Measurements from ENCODE around the gene TRAPPC3L. TPM values are rescaled to one million over a fixed set of nuclear protein-coding genes. Genes with fewer than 3 reads are reported as not detected.

The TRAPPC3L gene
- total and polyA plus RNA-seq, 9 of the 15 experiments (the other 6 are each of a cell fraction or from before 2014, with no cell fraction given), result not detected

DNA sequence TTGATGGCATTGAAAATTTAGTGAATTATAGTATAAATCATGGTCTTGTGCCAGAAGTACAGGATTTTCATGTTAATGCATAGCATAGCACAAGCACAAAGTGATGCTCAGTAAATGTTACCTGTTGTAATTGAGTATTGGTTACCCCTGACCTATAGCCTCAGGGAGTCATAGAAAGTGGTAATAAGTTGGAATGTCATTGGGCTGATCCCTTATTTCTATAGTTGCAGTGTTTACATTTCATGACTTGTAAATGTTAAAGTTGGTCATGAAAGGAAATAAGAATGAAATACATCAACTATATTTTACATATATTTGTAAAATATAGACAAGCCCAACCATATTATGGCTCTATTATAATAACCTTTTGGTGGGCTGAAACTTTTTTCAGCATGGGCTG, 32.9 kb upstream of the TRAPPC3L start:
- DNase-seq (ENCODE audit: extremely low read depth in 1 of 4, low spot score in 3 of 4) (no peak), ATAC-seq (no peak), FAIRE-seq (no peak)
- Histone ChIP-seq H3K27me3 (ENCODE audit: control insufficient read depth in 2 of 2, insufficient read depth in 2 of 2, low read length in 2 of 2) (no peaks in the 10 kb centered on the region), H3K4me2 (ENCODE audit: insufficient read depth, low read length) (no peak overlapping the region), H3K4me1 (replicated peaks in 1 of 2; ENCODE audit: control insufficient read depth in 2 of 2, insufficient read depth in 2 of 2, low read length in 2 of 2) (peaks cover 0 to 5% of the 10 kb centered on the region in 2 experiments; a peak in 1 of 5 replicates), H3K9ac (ENCODE audit: insufficient read depth in 1 of 2, low read depth in 2 of 2, low read length in 2 of 2) (no peak overlapping the region), H3K4me3 (no peak overlapping the region), H3K36me3 (ENCODE audit: control insufficient read depth, insufficient read depth, low read length) (peaks cover 84% of the 10 kb centered on the region), H3K79me2 (ENCODE audit: control insufficient read depth, insufficient read depth, low read length) (peaks cover 52% of the 10 kb centered on the region), H2AFZ (ENCODE audit: low read depth, low read length) (no peak overlapping the region), H3K9me3 (replicated peaks; ENCODE audit: control insufficient read depth, insufficient read depth, low read depth, low read length) (no peaks in the 10 kb centered on the region), H3K27ac (ENCODE audit: extremely low read depth, low read depth, low read length) (no peak overlapping the region), H3K9me1 (ENCODE audit: control insufficient read depth, insufficient read depth, low read length) (no peaks in the 10 kb centered on the region), H4K20me1 (replicated peaks; ENCODE audit: control insufficient read depth, insufficient read depth, low read length) (no peaks in the 10 kb centered on the region)
- BruUV-seq (replicated peaks), result no TSS peak
- CTCF ChIA-PET (ENCODE audit: low intra/inter-chr PET ratio), result no interaction called here
- TF ChIP-seq BCL6 (CRISPR knock-in tag; IDR thresholded peaks at IDR 0.05) (no peak), ZNF354B (CRISPR knock-in tag; IDR thresholded peaks at IDR 0.05) (no peak), PCBP1 (IDR thresholded peaks at IDR 0.05; ENCODE audit: low read depth, low read length, poor library complexity, severe bottlenecking) (no peak), SREBF1 (IDR thresholded peaks at IDR 0.05; ENCODE audit: borderline replicate concordance, low read depth, low read length) (no peak)
- TF ChIP-seq, protein P1, sequence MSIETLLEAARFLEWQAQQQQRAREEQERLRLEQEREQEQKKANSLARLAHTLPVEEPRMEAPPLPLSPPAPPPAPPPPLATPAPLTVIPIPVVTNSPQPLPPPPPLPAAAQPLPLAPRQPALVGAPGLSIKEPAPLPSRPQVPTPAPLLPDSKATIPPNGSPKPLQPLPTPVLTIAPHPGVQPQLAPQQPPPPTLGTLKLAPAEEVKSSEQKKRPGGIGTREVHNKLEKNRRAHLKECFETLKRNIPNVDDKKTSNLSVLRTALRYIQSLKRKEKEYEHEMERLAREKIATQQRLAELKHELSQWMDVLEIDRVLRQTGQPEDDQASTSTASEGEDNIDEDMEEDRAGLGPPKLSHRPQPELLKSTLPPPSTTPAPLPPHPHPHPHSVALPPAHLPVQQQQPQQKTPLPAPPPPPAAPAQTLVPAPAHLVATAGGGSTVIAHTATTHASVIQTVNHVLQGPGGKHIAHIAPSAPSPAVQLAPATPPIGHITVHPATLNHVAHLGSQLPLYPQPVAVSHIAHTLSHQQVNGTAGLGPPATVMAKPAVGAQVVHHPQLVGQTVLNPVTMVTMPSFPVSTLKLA (conservative IDR thresholded peaks at IDR 0.05), result no peak
- POLR2A ChIA-PET, result no interaction called here
- intact Hi-C loops (cut with micrococcal nuclease) (loop anchor here (5.0 kb wide), 1 partner anchor 69 kb away; no protein-coding TSS in a partner anchor), in situ Hi-C loops (cut with MboI) (no loop called here)
